ENCODE results near the gene EEPD1. TPM values are rescaled to one million over a fixed set of nuclear protein-coding genes. Genes with fewer than 3 reads are reported as not detected.
"Not testable (repeated sequence)": the region's sequence is repeated elsewhere in the genome, so short reads cannot be mapped to it uniquely, and the experiment has no call there.

The EEPD1 gene
- polyA plus RNA-seq, 2 donors: 5.5 to 14.5 TPM

- H3K27me3 ChIP-seq (ENCODE audit: control insufficient read depth in 1 of 2, insufficient read depth in 2 of 2, low read length in 2 of 2): no peaks in the 10 kb centered on the region
- 84 to 93% methylated on average over 1 of the region's 1 CpG for WGBS, 2 donors
- H3K27ac ChIP-seq (ENCODE audit: low read depth in 2 of 2, low read length in 1 of 2): no peak overlapping the region
- no peaks in the 10 kb centered on the region for H3K9me3 ChIP-seq (ENCODE audit: control insufficient read depth in 2 of 2, insufficient read depth in 1 of 2, low read depth in 1 of 2, low read length in 1 of 2)
- H3K4me3 ChIP-seq (ENCODE audit: low read depth in 1 of 2, low read length in 2 of 2): no peak overlapping the region
- H3K36me3 ChIP-seq (ENCODE audit: control insufficient read depth in 2 of 2, insufficient read depth in 2 of 2, low read length in 1 of 2): no peaks in the 10 kb centered on the region
- H3K4me1 ChIP-seq (ENCODE audit: control insufficient read depth in 2 of 2, insufficient read depth in 2 of 2, low read length in 1 of 2): peaks cover 0 to 2% of the 10 kb centered on the region in 2 donors
These were observed 11.7 kb upstream of the EEPD1 start for GRCh38 chr7:36141351-36141750.

GRCh38 chr7:36141850-36142249 lies 11.2 kb upstream of the EEPD1 start:
- no peaks in the 10 kb centered on the region for H3K36me3 ChIP-seq (ENCODE audit: control insufficient read depth in 2 of 2, insufficient read depth in 2 of 2, low read length in 1 of 2)
- no peaks in the 10 kb centered on the region for H3K9me3 ChIP-seq (ENCODE audit: control insufficient read depth in 2 of 2, insufficient read depth in 1 of 2, low read depth in 1 of 2, low read length in 1 of 2)
- H3K27me3 ChIP-seq (ENCODE audit: control insufficient read depth in 1 of 2, insufficient read depth in 2 of 2, low read length in 2 of 2): no peaks in the 10 kb centered on the region
- H3K27ac ChIP-seq (ENCODE audit: low read depth in 2 of 2, low read length in 1 of 2): no peak overlapping the region
- no peak overlapping the region for H3K4me3 ChIP-seq (ENCODE audit: low read depth in 1 of 2, low read length in 2 of 2)
- H3K4me1 ChIP-seq (ENCODE audit: control insufficient read depth in 2 of 2, insufficient read depth in 2 of 2, low read length in 1 of 2): peaks cover 0 to 2% of the 10 kb centered on the region in 2 donors

- Histone ChIP-seq H3K4me1 (ENCODE audit: control insufficient read depth in 2 of 2, insufficient read depth in 2 of 2, low read length in 1 of 2) (no peaks in the 10 kb centered on the region), H3K4me3 (ENCODE audit: low read depth in 1 of 2, low read length in 2 of 2) (no peak overlapping the region), H3K27ac (ENCODE audit: low read depth in 2 of 2, low read length in 1 of 2) (no peak overlapping the region), H3K9me3 (ENCODE audit: control insufficient read depth in 2 of 2, insufficient read depth in 1 of 2, low read depth in 1 of 2, low read length in 1 of 2) (peaks cover 0 to 2% of the 10 kb centered on the region in 2 donors), H3K27me3 (ENCODE audit: control insufficient read depth in 1 of 2, insufficient read depth in 2 of 2, low read length in 2 of 2) (no peaks in the 10 kb centered on the region), H3K36me3 (ENCODE audit: control insufficient read depth in 2 of 2, insufficient read depth in 2 of 2, low read length in 1 of 2) (no peaks in the 10 kb centered on the region)
These were observed 8.9 kb upstream of the EEPD1 start for GRCh38 chr7:36144189-36144588.

GRCh38 chr7:36145686-36146085 lies 7.4 kb upstream of the EEPD1 start:
- Histone ChIP-seq H3K36me3 (ENCODE audit: control insufficient read depth in 2 of 2, insufficient read depth in 2 of 2, low read length in 1 of 2) (no peaks in the 10 kb centered on the region), H3K4me1 (ENCODE audit: control insufficient read depth in 2 of 2, insufficient read depth in 2 of 2, low read length in 1 of 2) (no peaks in the 10 kb centered on the region), H3K9me3 (ENCODE audit: control insufficient read depth in 2 of 2, insufficient read depth in 1 of 2, low read depth in 1 of 2, low read length in 1 of 2) (peaks cover 0 to 2% of the 10 kb centered on the region in 2 donors), H3K27me3 (ENCODE audit: control insufficient read depth in 1 of 2, insufficient read depth in 2 of 2, low read length in 2 of 2) (no peaks in the 10 kb centered on the region), H3K27ac (ENCODE audit: low read depth in 2 of 2, low read length in 1 of 2) (no peak overlapping the region), H3K4me3 (ENCODE audit: low read depth in 1 of 2, low read length in 2 of 2) (no peak overlapping the region)
- 86 to 92% methylated on average over 1 of the region's 1 CpG for WGBS, 2 donors

GRCh38 chr7:36147361-36147760 lies 5.7 kb upstream of the EEPD1 start:
- no peaks in the 10 kb centered on the region for H3K4me1 ChIP-seq (ENCODE audit: control insufficient read depth in 2 of 2, insufficient read depth in 2 of 2, low read length in 1 of 2)
- H3K9me3 ChIP-seq (ENCODE audit: control insufficient read depth in 2 of 2, insufficient read depth in 1 of 2, low read depth in 1 of 2, low read length in 1 of 2): peaks cover 0 to 2% of the 10 kb centered on the region in 2 donors
- H3K27ac ChIP-seq (ENCODE audit: low read depth in 2 of 2, low read length in 1 of 2): no peak overlapping the region
- no peaks in the 10 kb centered on the region for H3K27me3 ChIP-seq (ENCODE audit: control insufficient read depth in 1 of 2, insufficient read depth in 2 of 2, low read length in 2 of 2)
- no peaks in the 10 kb centered on the region for H3K36me3 ChIP-seq (ENCODE audit: control insufficient read depth in 2 of 2, insufficient read depth in 2 of 2, low read length in 1 of 2)
- 85 to 92% methylated on average over 4 of the region's 4 CpGs for WGBS, 2 donors
- no peak overlapping the region for H3K4me3 ChIP-seq (ENCODE audit: low read depth in 1 of 2, low read length in 2 of 2)

GRCh38 chr7:36148422-36149065 lies 4.5 kb upstream of the EEPD1 start:
- H3K36me3 ChIP-seq (ENCODE audit: control insufficient read depth in 2 of 2, insufficient read depth in 2 of 2, low read length in 1 of 2): no peaks in the 10 kb centered on the region
- H3K9me3 ChIP-seq (ENCODE audit: control insufficient read depth in 2 of 2, insufficient read depth in 1 of 2, low read depth in 1 of 2, low read length in 1 of 2): peaks cover 0 to 2% of the 10 kb centered on the region in 2 donors
- WGBS, 2 donors: 72 to 88% methylated on average over 4 of the region's 4 CpGs
- H3K27ac ChIP-seq (ENCODE audit: low read depth in 2 of 2, low read length in 1 of 2): no peak overlapping the region
- no peak overlapping the region for H3K4me3 ChIP-seq (ENCODE audit: low read depth in 1 of 2, low read length in 2 of 2)
- no peaks in the 10 kb centered on the region for H3K4me1 ChIP-seq (ENCODE audit: control insufficient read depth in 2 of 2, insufficient read depth in 2 of 2, low read length in 1 of 2)
- no peaks in the 10 kb centered on the region for H3K27me3 ChIP-seq (ENCODE audit: control insufficient read depth in 1 of 2, insufficient read depth in 2 of 2, low read length in 2 of 2)

- not testable (repeated sequence) for H3K36me3 ChIP-seq (ENCODE audit: control insufficient read depth in 2 of 2, insufficient read depth in 2 of 2, low read length in 1 of 2); H3K4me1 ChIP-seq (ENCODE audit: control insufficient read depth in 2 of 2, insufficient read depth in 2 of 2, low read length in 1 of 2); H3K27ac ChIP-seq (ENCODE audit: low read depth in 2 of 2, low read length in 1 of 2)
These were observed 3.8 kb upstream of the EEPD1 start for GRCh38 chr7:36149240-36149639.

GRCh38 chr7:36149694-36150452 lies 3.2 kb upstream of the EEPD1 start:
- no peaks in the 10 kb centered on the region for H3K36me3 ChIP-seq (ENCODE audit: control insufficient read depth in 2 of 2, insufficient read depth in 2 of 2, low read length in 1 of 2)
- H3K27ac ChIP-seq (ENCODE audit: low read depth in 2 of 2, low read length in 1 of 2): no peak overlapping the region
- H3K4me3 ChIP-seq (ENCODE audit: low read depth in 1 of 2, low read length in 2 of 2): no peak overlapping the region
- peaks cover 0 to 8% of the 10 kb centered on the region in 2 donors for H3K4me1 ChIP-seq (ENCODE audit: control insufficient read depth in 2 of 2, insufficient read depth in 2 of 2, low read length in 1 of 2)
- H3K9me3 ChIP-seq (ENCODE audit: control insufficient read depth in 2 of 2, insufficient read depth in 1 of 2, low read depth in 1 of 2, low read length in 1 of 2): peaks cover 0 to 2% of the 10 kb centered on the region in 2 donors
- no peaks in the 10 kb centered on the region for H3K27me3 ChIP-seq (ENCODE audit: control insufficient read depth in 1 of 2, insufficient read depth in 2 of 2, low read length in 2 of 2)
- WGBS, 2 donors: 81 to 87% methylated on average over 8 of the region's 8 CpGs

More at GRCh38 chr7:36149240-36149639, 3.8 kb upstream of the EEPD1 start:
- H3K9me3 ChIP-seq (ENCODE audit: control insufficient read depth in 2 of 2, insufficient read depth in 1 of 2, low read depth in 1 of 2, low read length in 1 of 2); H3K4me3 ChIP-seq (ENCODE audit: low read depth in 1 of 2, low read length in 2 of 2); H3K27me3 ChIP-seq (ENCODE audit: control insufficient read depth in 1 of 2, insufficient read depth in 2 of 2, low read length in 2 of 2): not testable (repeated sequence)
- WGBS, 2 donors: 100% methylated on average over 1 of the region's 2 CpGs; no CpG with 5 or more reads in 1 of the 2 donors

GRCh38 chr7:36151921-36152755 lies 916 bp upstream of the EEPD1 start:
- 30 to 42% methylated on average over 30 of the region's 30 CpGs for WGBS, 2 donors
- Histone ChIP-seq H3K36me3 (ENCODE audit: control insufficient read depth in 2 of 2, insufficient read depth in 2 of 2, low read length in 1 of 2) (no peaks in the 10 kb centered on the region), H3K27me3 (ENCODE audit: control insufficient read depth in 1 of 2, insufficient read depth in 2 of 2, low read length in 2 of 2) (no peaks in the 10 kb centered on the region), H3K9me3 (ENCODE audit: control insufficient read depth in 2 of 2, insufficient read depth in 1 of 2, low read depth in 1 of 2, low read length in 1 of 2) (peaks cover 0 to 2% of the 10 kb centered on the region in 2 donors), H3K4me1 (ENCODE audit: control insufficient read depth in 2 of 2, insufficient read depth in 2 of 2, low read length in 1 of 2) (peaks cover 0 to 14% of the 10 kb centered on the region in 2 donors), H3K27ac (ENCODE audit: low read depth in 2 of 2, low read length in 1 of 2) (peak overlapping the region; percentile 64 to 79), H3K4me3 (ENCODE audit: low read depth in 1 of 2, low read length in 2 of 2) (peak overlapping the region; percentile 44 to 76)
